OCI-LY7 (cell line): ENCODE results near the gene CALR3. TPM values are rescaled to one million over a fixed set of nuclear protein-coding genes. Genes with fewer than 3 reads are reported as not detected.
"Not testable (repeated sequence)": the region's sequence is repeated elsewhere in the genome, so short reads cannot be mapped to it uniquely, and the experiment has no call there.

Experiments
- BruUV-seq: library from RNA; stranded (reverse); fragments of 400-500 nt; replicated peaks from 2 replicates; lab custom pipeline; 2021; lab: Mats Ljungman, UMichigan
- CTCF ChIA-PET: fragments of 300-600 bp; sonication (Branson Sonifier 250); formaldehyde crosslinking; loops from one replicate; lab custom pipeline; 2022; ENCODE audit warnings: antibody characterized with exemption; ENCODE audit not compliant: unreplicated experiment; lab: Charles Lee
- POLR2A ChIA-PET: fragments of 300-600 bp; sonication (Branson Sonifier 250); formaldehyde crosslinking; loops from one replicate; lab custom pipeline; 2022; ENCODE audit warnings: antibody characterized with exemption; lab: Charles Lee
- DNase-seq: peaks from one replicate; pipeline ENCODE4 v3.0.0-alpha.2; 2015; ENCODE audit warnings: low spot score
- H2AFZ ChIP-seq: fragments of 200-600 bp; sonication (generic), shearing (Covaris generic); 2 replicates; pipeline ENCODE4 v1.6.1; 2014; ENCODE audit warnings: mild to moderate bottlenecking, antibody characterized with exemption, low read length, moderate library complexity
- H3K27ac ChIP-seq: fragments of 200-600 bp; sonication (generic); 2 replicates; pipeline ENCODE4 v1.5.1; 2014; ENCODE audit warnings: mixed run types, low read depth, mild to moderate bottlenecking, moderate library complexity, low read length, inconsistent platforms; ENCODE audit not compliant: poor library complexity, severe bottlenecking
- H3K36me3 ChIP-seq: fragments of 200-600 bp; sonication (generic); 2 replicates; pipeline ENCODE4 v1.6.1; 2014; ENCODE audit warnings: mild to moderate bottlenecking, antibody characterized with exemption, low read length, moderate library complexity, mixed read lengths; ENCODE audit not compliant: insufficient read depth
- H3K4me1 ChIP-seq: fragments of 200-600 bp; sonication (generic); 2 replicates; pipeline ENCODE4 v1.5.1; 2014; ENCODE audit warnings: mild to moderate bottlenecking, low read length; ENCODE audit not compliant: insufficient read depth, poor library complexity, severe bottlenecking
- H3K4me2 ChIP-seq: fragments of 200-600 bp; sonication (generic); 2 replicates; pipeline ENCODE4 v1.6.1; 2014; ENCODE audit warnings: mild to moderate bottlenecking, low read length
- H3K4me3 ChIP-seq: fragments of 200-600 bp; sonication (generic); 2 replicates; pipeline ENCODE4 v1.5.1; 2014; ENCODE audit warnings: mild to moderate bottlenecking, low read depth, low read length; ENCODE audit not compliant: poor library complexity, severe bottlenecking
- H3K79me2 ChIP-seq: fragments of 200-600 bp; sonication (generic); 2 replicates; pipeline ENCODE4 v1.6.1; 2016; ENCODE audit warnings: low read depth, mild to moderate bottlenecking, low read length, moderate library complexity, mixed read lengths; ENCODE audit not compliant: insufficient read depth
- H3K9me2 ChIP-seq: fragments of 200-600 bp; sonication (generic); 2 replicates; pipeline ENCODE4 v1.6.1; 2016; ENCODE audit warnings: mild to moderate bottlenecking, low read length, mixed read lengths; ENCODE audit not compliant: insufficient read depth
- H3K9me3 ChIP-seq: fragments of 200-600 bp; sonication (generic); 2 replicates; pipeline ENCODE4 v1.6.1; 2014; ENCODE audit warnings: mild to moderate bottlenecking, mixed run types, low read length, mixed read lengths
- H4K20me1 ChIP-seq: fragments of 200-600 bp; sonication (generic); 2 replicates; pipeline ENCODE4 v1.6.1; 2014; ENCODE audit warnings: mild to moderate bottlenecking, antibody characterized with exemption, low read length, moderate library complexity, mixed read lengths; ENCODE audit not compliant: insufficient read depth
- CTCF ChIP-seq: fragments of 200-600 bp; sonication (generic); conservative IDR thresholded peaks from 2 replicates; pipeline ENCODE4 v1.5.1; 2014; ENCODE audit warnings: mild to moderate bottlenecking, antibody characterized with exemption, low read length, moderate library complexity, mixed read lengths
- EZH2phosphoT487 ChIP-seq: fragments of 200-600 bp; sonication (generic); IDR thresholded peaks from 2 replicates; pipeline ENCODE4 v1.6.1; 2018; ENCODE audit warnings: low read depth, borderline replicate concordance, mild to moderate bottlenecking, mixed run types, antibody characterized with exemption, low read length, moderate library complexity, mixed read lengths
- intact Hi-C: fragments of 100-400 bp; cut with micrococcal nuclease; formaldehyde crosslinking; loops from one replicate; pipeline ENCODE4 v1.10.0; 2022; ENCODE audit not compliant: unreplicated experiment
- total RNA-seq, 2 experiments: library from RNA; depleted of rRNA in 1 of 2; stranded (reverse); fragments of >200 nt in 1 of 2; shearing (Covaris generic) in 1 of 2; gene quantifications; 2 replicates each; pipeline ENCODE4 v1.2.3, GENCODE V29; 2014 to 2022

CALR3 gene
- total RNA-seq, 2 experiments from 2014 or later, result not detected

- H2AFZ ChIP-seq, result no peak overlapping the region
- no peaks in the 10 kb centered on the region for H3K9me2 ChIP-seq
- no peaks in the 10 kb centered on the region for H4K20me1 ChIP-seq
- no peaks in the 10 kb centered on the region for H3K4me1 ChIP-seq
- no peaks in the 10 kb centered on the region for H3K79me2 ChIP-seq
- DNase-seq, result no peak
- no peak overlapping the region for H3K4me2 ChIP-seq
- H3K9me3 ChIP-seq, result no peaks in the 10 kb centered on the region
- BruUV-seq, result no TSS peak
- H3K27ac ChIP-seq, result no peak overlapping the region
- TF ChIP-seq EZH2phosphoT487 (no peak), CTCF (no peak)
- POLR2A ChIA-PET, result interaction anchor here (0.6 kb wide), 1 partner anchor 67 kb away, joined by 4 read pairs; no protein-coding TSS in a partner anchor
- CTCF ChIA-PET, result no interaction called here
- no peak overlapping the region for H3K4me3 ChIP-seq
- intact Hi-C loops, result no loop called here
- peaks cover 28% of the 10 kb centered on the region for H3K36me3 ChIP-seq
Measured at GRCh38 chr19:16508546-16508945, 12.6 kb upstream of the CALR3 start.

GRCh38 chr19:16506961-16507360, 11.0 kb upstream of the CALR3 start:
- Histone ChIP-seq H3K4me2 (no peak overlapping the region), H3K9me3 (no peaks in the 10 kb centered on the region), H2AFZ (no peak overlapping the region), H3K79me2 (no peaks in the 10 kb centered on the region), H3K4me1 (no peaks in the 10 kb centered on the region), H3K4me3 (no peak overlapping the region), H3K27ac (no peak overlapping the region), H3K36me3 (peaks cover 30% of the 10 kb centered on the region), H4K20me1 (no peaks in the 10 kb centered on the region), H3K9me2 (no peaks in the 10 kb centered on the region)
- intact Hi-C loops, result no loop called here
- no TSS peak for BruUV-seq
- POLR2A ChIA-PET, result no interaction called here
- TF ChIP-seq CTCF (no peak), EZH2phosphoT487 (no peak)
- no peak for DNase-seq
- CTCF ChIA-PET, result no interaction called here

GRCh38 chr19:16506161-16506560, 10.2 kb upstream of the CALR3 start:
- H3K9me3 ChIP-seq, H4K20me1 ChIP-seq, DNase-seq, intact Hi-C loops, H3K27ac ChIP-seq, H3K4me2 ChIP-seq, CTCF ChIA-PET, H3K79me2 ChIP-seq, H3K4me3 ChIP-seq, H3K4me1 ChIP-seq, H3K9me2 ChIP-seq, H2AFZ ChIP-seq, POLR2A ChIA-PET, BruUV-seq: not testable (repeated sequence)
- peaks cover 30% of the 10 kb centered on the region for H3K36me3 ChIP-seq
